GM23248 (cell line): ENCODE results near the gene PRR29. TPM values are rescaled to one million over a fixed set of nuclear protein-coding genes. Genes with fewer than 3 reads are reported as not detected.

Source experiments
- DNase-seq: peaks from one replicate; pipeline ENCODE4 v3.0.0-alpha.2; 2015
- H2AFZ ChIP-seq: fragments of 200-600 bp; sonication (generic); 2 replicates; pipeline ENCODE4 v1.6.1; 2016; ENCODE audit warnings: antibody characterized with exemption
- H3F3A ChIP-seq: fragments of 200-600 bp; sonication (generic); 2 replicates; pipeline ENCODE4 v1.6.1; 2016; ENCODE audit warnings: mild to moderate bottlenecking, antibody characterized with exemption, mixed run types; ENCODE audit not compliant: insufficient read depth
- H3K27ac ChIP-seq: fragments of 200-600 bp; sonication (generic); 2 replicates; pipeline ENCODE4 v1.5.1; 2016; ENCODE audit warnings: mild to moderate bottlenecking
- H3K27me3 ChIP-seq: fragments of 200-600 bp; sonication (generic); replicated peaks from 2 replicates; pipeline ENCODE4 v1.6.1; 2016; ENCODE audit warnings: mild to moderate bottlenecking; ENCODE audit not compliant: insufficient read depth
- H3K36me3 ChIP-seq: fragments of 200-600 bp; sonication (generic); 2 replicates; pipeline ENCODE4 v1.6.1; 2016; ENCODE audit warnings: low read depth, mild to moderate bottlenecking
- H3K4me1 ChIP-seq: fragments of 200-600 bp; sonication (generic); 2 replicates; pipeline ENCODE4 v1.6.1; 2016; ENCODE audit warnings: mild to moderate bottlenecking; ENCODE audit not compliant: insufficient read depth
- H3K4me2 ChIP-seq: fragments of 200-600 bp; sonication (generic); one replicate; pipeline ENCODE4 v1.6.1; 2016; ENCODE audit warnings: mild to moderate bottlenecking; ENCODE audit not compliant: unreplicated experiment
- H3K4me3 ChIP-seq: fragments of 200-600 bp; sonication (generic); 2 replicates; pipeline ENCODE4 v1.5.1; 2016; ENCODE audit warnings: mild to moderate bottlenecking
- H3K79me2 ChIP-seq: fragments of 200-600 bp; sonication (generic); 2 replicates; pipeline ENCODE4 v1.6.1; 2016; ENCODE audit warnings: mild to moderate bottlenecking; ENCODE audit not compliant: insufficient read depth
- H3K9ac ChIP-seq: fragments of 200-600 bp; sonication (generic); 2 replicates; pipeline ENCODE4 v1.6.1; 2016; ENCODE audit warnings: mild to moderate bottlenecking
- H3K9me2 ChIP-seq: fragments of 200-600 bp; sonication (generic); 2 replicates; pipeline ENCODE4 v1.6.1; 2016; ENCODE audit warnings: mixed run types, mild to moderate bottlenecking, moderate library complexity; ENCODE audit not compliant: insufficient read depth
- H3K9me3 ChIP-seq: fragments of 200-600 bp; sonication (generic); one replicate; pipeline ENCODE4 v1.6.1; 2017; ENCODE audit warnings: low read depth
- H4K20me1 ChIP-seq: fragments of 200-600 bp; sonication (generic); 2 replicates; pipeline ENCODE4 v1.6.0; 2016; ENCODE audit not compliant: insufficient read depth
- EZH2 ChIP-seq: fragments of 200-600 bp; sonication (generic); IDR thresholded peaks from 2 replicates; pipeline ENCODE4 v1.6.1; 2018; ENCODE audit warnings: antibody characterized with exemption, mild to moderate bottlenecking; ENCODE audit not compliant: insufficient read depth, poor library complexity, severe bottlenecking
- EZH2phosphoT487 ChIP-seq: fragments of 200-600 bp; sonication (generic); IDR thresholded peaks from 2 replicates; pipeline ENCODE4 v1.6.1; 2018; ENCODE audit warnings: antibody characterized with exemption, moderate library complexity, mild to moderate bottlenecking, low read depth; ENCODE audit not compliant: insufficient read depth
- WGBS, 2 experiments: methylation state at CpG; one replicate each; pipeline ENCODE4 v1.1.6; 2015 to 2017; ENCODE audit warnings: low lambda C conversion rate in 2 of 2, low coverage in 1 of 2; ENCODE audit errors: missing lambda C conversion rate in 2 of 2; 5-methylcytosine and 5-hydroxymethylcytosine counted together
- in situ Hi-C: fragments of 300-500 bp; cut with MboI; formaldehyde crosslinking; loops from 2 replicates; pipeline ENCODE4 v1.15.0; 2020
- polyA plus RNA-seq: library from polyadenylated mRNA; unstranded; fragments of >200 nt; fragmentation: Nextera tagmentation; extraction: Ambion mirVana; gene quantifications from 2 replicates; pipeline ENCODE4 v1.2.1, GENCODE V29; 2016
- total RNA-seq: library from RNA; depleted of rRNA; stranded (reverse); fragments of >200 nt; shearing (Covaris generic); gene quantifications from 2 replicates; pipeline ENCODE4 v1.2.3, GENCODE V29; 2014

Gene PRR29
- total and polyA plus RNA-seq, 2 experiments from 2014 or later, result not detected

GRCh38 chr17:64001763-64002529 lies 3.8 kb downstream of the PRR29 start:
- Histone ChIP-seq H3K4me3 (no peak overlapping the region), H3K9me3 (no peaks in the 10 kb centered on the region), H3K27ac (no peak overlapping the region), H3K36me3 (no peaks in the 10 kb centered on the region), H3K4me1 (0 out of 2 replicates have a peak, but pooled peaks cover 4% of the 10 kb centered on the region), H3F3A (no peaks in the 10 kb centered on the region), H2AFZ (no peak overlapping the region), H3K79me2 (no peaks in the 10 kb centered on the region), H3K9me2 (no peaks in the 10 kb centered on the region), H4K20me1 (no peaks in the 10 kb centered on the region), H3K9ac (no peak overlapping the region), H3K4me2 (no peak overlapping the region), H3K27me3 (peaks cover 11% of the 10 kb centered on the region)
- no peak for TF ChIP-seq EZH2phosphoT487
- no peak for TF ChIP-seq EZH2
- no peak for DNase-seq
- in situ Hi-C loops, result no loop called here
- WGBS, 2 experiments, result 81 to 87% methylated on average over 10 to 14 of the region's 14 CpGs

- Histone ChIP-seq H3K9me2 (no peaks in the 10 kb centered on the region), H3K4me1 (0 out of 2 replicates have a peak, but pooled peaks cover 4% of the 10 kb centered on the region), H4K20me1 (no peaks in the 10 kb centered on the region), H3K36me3 (no peaks in the 10 kb centered on the region), H3K9ac (no peak overlapping the region), H3K79me2 (no peaks in the 10 kb centered on the region), H3K4me3 (no peak overlapping the region), H3K4me2 (no peak overlapping the region), H2AFZ (no peak overlapping the region), H3K9me3 (no peaks in the 10 kb centered on the region), H3F3A (no peaks in the 10 kb centered on the region), H3K27me3 (peaks cover 2% of the 10 kb centered on the region), H3K27ac (no peak overlapping the region)
- WGBS, 2 experiments, result 78 to 79% methylated on average over 22 of the region's 22 CpGs
- TF ChIP-seq EZH2 (no peak), EZH2phosphoT487 (no peak)
- in situ Hi-C loops, result no loop called here
- no peak for DNase-seq
Measured at GRCh38 chr17:64002658-64003525, 4.7 kb downstream of the PRR29 start.

DNA sequence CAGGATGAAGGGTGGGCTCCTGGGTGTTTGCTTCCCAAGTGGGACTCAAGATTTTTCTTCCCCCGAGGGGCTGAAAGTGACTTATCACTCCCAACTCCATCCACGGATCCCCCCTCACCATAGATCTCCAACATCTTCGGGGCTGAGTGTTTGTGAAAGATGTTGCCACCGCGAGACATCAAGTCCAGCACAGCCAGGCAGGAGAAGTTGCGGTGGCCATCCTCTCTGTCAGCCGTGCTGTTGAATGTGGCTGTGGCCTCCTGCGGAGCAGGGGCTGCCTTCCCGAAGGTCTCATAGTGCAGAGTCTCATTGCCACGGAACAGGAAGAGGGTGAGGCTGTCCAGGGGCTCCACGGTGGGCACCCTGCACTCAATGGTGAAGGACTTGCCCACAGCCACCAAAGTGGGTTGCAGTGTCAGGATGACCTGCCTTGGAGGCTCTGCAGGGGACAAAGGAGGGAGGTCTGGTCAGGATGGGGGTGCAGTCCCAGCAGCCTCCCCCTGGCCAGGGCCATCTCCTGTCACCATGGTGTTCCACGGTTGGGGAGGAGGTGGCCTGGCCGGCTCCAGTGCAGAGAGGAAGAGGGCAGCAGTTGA lies 5.5 kb downstream of the PRR29 start:
- WGBS, 2 experiments, result 68 to 73% methylated on average over 13 of the region's 13 CpGs
- in situ Hi-C loops, result no loop called here
- H3K4me2 ChIP-seq, result no peak overlapping the region

GRCh38 chr17:64004218-64004770 lies 6.1 kb downstream of the PRR29 start:
- H3K27ac ChIP-seq, result no peak overlapping the region
- no peaks in the 10 kb centered on the region for H3K36me3 ChIP-seq
- peaks cover 5% of the 10 kb centered on the region for H3K4me1 ChIP-seq
- no peak overlapping the region for H3K4me2 ChIP-seq
- H3F3A ChIP-seq, result no peaks in the 10 kb centered on the region
- H3K9me2 ChIP-seq, result no peaks in the 10 kb centered on the region
- WGBS, 2 experiments, result 74 to 75% methylated on average over 7 of the region's 7 CpGs
- H3K79me2 ChIP-seq, result no peaks in the 10 kb centered on the region
- H3K27me3 ChIP-seq, result no peaks in the 10 kb centered on the region
- no peaks in the 10 kb centered on the region for H4K20me1 ChIP-seq
- in situ Hi-C loops, result no loop called here
- no peak for TF ChIP-seq EZH2phosphoT487
- no peak for TF ChIP-seq EZH2
- H3K9me3 ChIP-seq, result no peaks in the 10 kb centered on the region
- H3K9ac ChIP-seq, result no peak overlapping the region
- no peak overlapping the region for H2AFZ ChIP-seq
- DNase-seq, result no peak
- H3K4me3 ChIP-seq, result no peak overlapping the region

More for the DNA sequence above, 5.5 kb downstream of the PRR29 start:
- Histone ChIP-seq H2AFZ (no peak overlapping the region), H3K79me2 (no peaks in the 10 kb centered on the region), H3F3A (no peaks in the 10 kb centered on the region), H3K9me2 (no peaks in the 10 kb centered on the region), H3K27me3 (no peaks in the 10 kb centered on the region), H3K4me1 (0 out of 2 replicates have a peak, but pooled peaks cover 4% of the 10 kb centered on the region), H3K4me3 (no peak overlapping the region), H3K36me3 (no peaks in the 10 kb centered on the region), H3K9me3 (no peaks in the 10 kb centered on the region), H3K9ac (no peak overlapping the region), H3K27ac (no peak overlapping the region), H4K20me1 (no peaks in the 10 kb centered on the region)
- no peak for DNase-seq
- no peak for TF ChIP-seq EZH2phosphoT487
- TF ChIP-seq EZH2, result no peak
